Ectodermal cell (in vitro differentiated cells): ENCODE measurements around the gene HACD1.
"Not testable (repeated sequence)": the region's sequence is repeated elsewhere in the genome, so short reads cannot be mapped to it uniquely, and the experiment has no call there.

Source experiments
- H3K27ac ChIP-seq: 2 replicates; pipeline ENCODE4 v1.7.0; 2013; ENCODE audit warnings: mild to moderate bottlenecking, low read depth, low read length; ENCODE audit not compliant: insufficient read depth, poor library complexity, severe bottlenecking
- H3K27me3 ChIP-seq: 2 replicates; pipeline ENCODE4 v1.7.0; 2013; ENCODE audit warnings: mild to moderate bottlenecking, low read length; ENCODE audit not compliant: insufficient read depth, control insufficient read depth, poor library complexity, severe bottlenecking
- H3K36me3 ChIP-seq: one replicate; pipeline ENCODE4 v1.7.0; 2013; ENCODE audit warnings: low read length; ENCODE audit not compliant: control insufficient read depth, insufficient read depth
- H3K4me1 ChIP-seq: one replicate; pipeline ENCODE4 v1.7.0; 2013; ENCODE audit warnings: low read length; ENCODE audit not compliant: control insufficient read depth, insufficient read depth
- H3K4me3 ChIP-seq: 2 replicates; pipeline ENCODE4 v1.7.0; 2013; ENCODE audit warnings: low read depth, low read length, control low read depth; ENCODE audit not compliant: insufficient read depth
- H3K9me3 ChIP-seq: 2 replicates; pipeline ENCODE4 v1.7.0; 2013; ENCODE audit warnings: mild to moderate bottlenecking, low read length, moderate library complexity; ENCODE audit not compliant: control insufficient read depth
- WGBS, 2 experiments: methylation state at CpG; one replicate each; pipeline ENCODE4 v1.1.7; 2013; ENCODE audit warnings: missing lambda C conversion rate in 2 of 2; 5-methylcytosine and 5-hydroxymethylcytosine counted together

The HACD1 gene

GRCh38 chr10:17643755-17644484, 26.7 kb upstream of the HACD1 start, which contains the start of gene STAM:
Gene STAM (plus strand): TSS chr10:17644151. CDS start chr10:17644340, 189 bp downstream.
- Histone ChIP-seq H3K27ac (peak within 1 kb of the TSS; percentile 98), H3K4me1 (peaks cover 4% of the 10 kb centered on the region), H3K9me3 (no peaks in the 10 kb centered on the region), H3K36me3 (no peaks in the 10 kb centered on the region), H3K4me3 (peak within 1 kb of the TSS; percentile 59), H3K27me3 (no peaks in the 10 kb centered on the region)
- 0% methylated on average over 37 of the region's 37 CpGs for WGBS, 2 experiments

- Histone ChIP-seq H3K27ac (peak overlapping the region; percentile 98), H3K27me3 (no peaks in the 10 kb centered on the region), H3K36me3 (no peaks in the 10 kb centered on the region), H3K4me3 (peak overlapping the region; percentile 59), H3K9me3 (no peaks in the 10 kb centered on the region), H3K4me1 (peaks cover 4% of the 10 kb centered on the region)
- 0% methylated on average over 13 of the region's 13 CpGs for WGBS, 2 experiments
Measured at GRCh38 chr10:17643339-17643754, 26.2 kb upstream of the HACD1 start.

GRCh38 chr10:17640331-17640816, 23.2 kb upstream of the HACD1 start:
- H3K36me3 ChIP-seq, result no peaks in the 10 kb centered on the region
- H3K4me1 ChIP-seq, result peaks cover 4% of the 10 kb centered on the region
- H3K9me3 ChIP-seq, result no peaks in the 10 kb centered on the region
- WGBS, 2 experiments, result 90 to 96% methylated on average over 4 of the region's 4 CpGs
- no peak overlapping the region for H3K4me3 ChIP-seq
- no peaks in the 10 kb centered on the region for H3K27me3 ChIP-seq
- H3K27ac ChIP-seq, result no peak overlapping the region

- peaks cover 4% of the 10 kb centered on the region for H3K4me1 ChIP-seq
- H3K4me3 ChIP-seq, result no peak overlapping the region
- H3K36me3 ChIP-seq, result no peaks in the 10 kb centered on the region
- no peaks in the 10 kb centered on the region for H3K9me3 ChIP-seq
- no peak overlapping the region for H3K27ac ChIP-seq
- 93 to 95% methylated on average over 5 of the region's 5 CpGs for WGBS, 2 experiments
- no peaks in the 10 kb centered on the region for H3K27me3 ChIP-seq
Measured at GRCh38 chr10:17637869-17638268, 20.7 kb upstream of the HACD1 start.

- Histone ChIP-seq H3K4me1 (no peaks in the 10 kb centered on the region), H3K36me3 (no peaks in the 10 kb centered on the region)
- WGBS, 2 experiments, result 97 to 100% methylated on average over 1 of the region's 1 CpG
Measured at GRCh38 chr10:17633353-17633752, 16.2 kb upstream of the HACD1 start.

GRCh38 chr10:17632590-17632989, 15.4 kb upstream of the HACD1 start:
- not testable (repeated sequence) for H3K4me3 ChIP-seq, H3K36me3 ChIP-seq, H3K27ac ChIP-seq, H3K27me3 ChIP-seq, H3K9me3 ChIP-seq, H3K4me1 ChIP-seq
- 91 to 95% methylated on average over 8 of the region's 8 CpGs for WGBS, 2 experiments

More at GRCh38 chr10:17633353-17633752, 16.2 kb upstream of the HACD1 start:
- H3K27ac ChIP-seq, result no peak overlapping the region
- H3K27me3 ChIP-seq, result no peaks in the 10 kb centered on the region
- H3K4me3 ChIP-seq, result no peak overlapping the region
- no peaks in the 10 kb centered on the region for H3K9me3 ChIP-seq

- Histone ChIP-seq H3K27me3 (no peaks in the 10 kb centered on the region), H3K4me3 (no peak overlapping the region), H3K9me3 (no peaks in the 10 kb centered on the region), H3K27ac (no peak overlapping the region), H3K36me3 (no peaks in the 10 kb centered on the region), H3K4me1 (no peaks in the 10 kb centered on the region)
- 90% methylated on average over 1 of the region's 1 CpG; no CpG with 5 or more reads in 1 of the 2 experiments for WGBS, 2 experiments
Measured at GRCh38 chr10:17626656-17627055, 9.5 kb upstream of the HACD1 start.

GRCh38 chr10:17624996-17625395, 7.8 kb upstream of the HACD1 start:
- H3K4me3 ChIP-seq, result no peak overlapping the region
- H3K27me3 ChIP-seq, result no peaks in the 10 kb centered on the region
- no peaks in the 10 kb centered on the region for H3K4me1 ChIP-seq
- H3K36me3 ChIP-seq, result no peaks in the 10 kb centered on the region
- no peak overlapping the region for H3K27ac ChIP-seq
- whole genome bisulfite sequencing, 2 experiments, result 88 to 91% methylated on average over 3 of the region's 3 CpGs
- no peaks in the 10 kb centered on the region for H3K9me3 ChIP-seq

GRCh38 chr10:17622061-17622460, 4.9 kb upstream of the HACD1 start:
- WGBS, 2 experiments, result 92 to 93% methylated on average over 8 of the region's 8 CpGs
- Histone ChIP-seq H3K4me3 (no peak overlapping the region), H3K27me3 (peaks cover 12% of the 10 kb centered on the region)

GRCh38 chr10:17616403-17617030, 657 bp downstream of the HACD1 start:
- no peak overlapping the region for H3K27ac ChIP-seq

More at GRCh38 chr10:17622061-17622460, 4.9 kb upstream of the HACD1 start:
- Histone ChIP-seq H3K4me1 (no peaks in the 10 kb centered on the region), H3K27ac (no peak overlapping the region), H3K36me3 (no peaks in the 10 kb centered on the region), H3K9me3 (no peaks in the 10 kb centered on the region)

More at GRCh38 chr10:17616403-17617030, 657 bp downstream of the HACD1 start:
- WGBS, 2 experiments, result 3% methylated on average over 48 of the region's 48 CpGs
- Histone ChIP-seq H3K4me3 (peak overlapping the region; percentile 74), H3K4me1 (no peaks in the 10 kb centered on the region), H3K27me3 (peaks cover 12% of the 10 kb centered on the region), H3K9me3 (no peaks in the 10 kb centered on the region), H3K36me3 (no peaks in the 10 kb centered on the region)
